ENCODE results near the gene SNX2.
A peak's percentile ranks its signal among the peaks of the same experiment; 100 is the strongest.
"Not testable (repeated sequence)": the region's sequence is repeated elsewhere in the genome, so short reads cannot be mapped to it uniquely, and the experiment has no call there.

SNX2 gene

GRCh38 chr5:122845229-122846050 lies 70.6 kb downstream of the SNX2 start, which contains the start of gene SNX24:
Gene SNX24, plus strand, starts transcription at chr5:122845613. Its CDS starts 21 bp downstream, at chr5:122845634.
- peak; percentile 61 to 81 for DNase-seq

- peak in 1 of 2 donors; percentile 10 for DNase-seq
These were observed 71.2 kb downstream of the SNX2 start for GRCh38 chr5:122846051-122846550.

GRCh38 chr5:122847687-122848081 lies 72.8 kb downstream of the SNX2 start:
- DNase-seq: no peak

GRCh38 chr5:122849771-122850170 lies 74.9 kb downstream of the SNX2 start:
- DNase-seq: no peak

GRCh38 chr5:122857538-122857937 lies 82.7 kb downstream of the SNX2 start:
- DNase-seq: not testable (repeated sequence)

GRCh38 chr5:122858451-122858850 lies 83.6 kb downstream of the SNX2 start:
- DNase-seq: no peak

GRCh38 chr5:122863240-122863639 lies 88.4 kb downstream of the SNX2 start:
- no peak for DNase-seq

- no peak for DNase-seq
These were observed 88.8 kb downstream of the SNX2 start for GRCh38 chr5:122863721-122864120.

- DNase-seq: no peak
These were observed 89.5 kb downstream of the SNX2 start for GRCh38 chr5:122864400-122864799.

GRCh38 chr5:122864842-122865241 lies 90.0 kb downstream of the SNX2 start:
- DNase-seq: no peak

GRCh38 chr5:122870219-122870856 lies 95.5 kb downstream of the SNX2 start:
- DNase-seq: no peak

GRCh38 chr5:122871661-122872060 lies 96.8 kb downstream of the SNX2 start:
- no peak for DNase-seq

- DNase-seq: no peak
These were observed 99.4 kb downstream of the SNX2 start for GRCh38 chr5:122874179-122874875.

GRCh38 chr5:122877518-122877917 lies 102.6 kb downstream of the SNX2 start:
- DNase-seq: no peak

- DNase-seq: no peak
These were observed 104.2 kb downstream of the SNX2 start for GRCh38 chr5:122879076-122879475.

Measured in CD4-positive, alpha-beta T cell treated with Interferon alpha-2 for 1 hour (primary cell).